Ishikawa (cell line): Measurements from ENCODE around the gene SLC41A3.

ENCODE experiments used
- EP300 ChIP-seq: IDR thresholded peaks from 2 replicates; pipeline ENCODE4 v1.6.1; 2012; ENCODE audit warnings: borderline replicate concordance
- FOXM1 ChIP-seq: IDR thresholded peaks from 2 replicates; pipeline ENCODE4 v1.6.1; 2012; ENCODE audit warnings: low read depth, borderline replicate concordance
- TF ChIP-seq, protein P1 (sequence below): IDR thresholded peaks from 2 replicates; pipeline ENCODE4 v1.6.1; 2012

DNA sequence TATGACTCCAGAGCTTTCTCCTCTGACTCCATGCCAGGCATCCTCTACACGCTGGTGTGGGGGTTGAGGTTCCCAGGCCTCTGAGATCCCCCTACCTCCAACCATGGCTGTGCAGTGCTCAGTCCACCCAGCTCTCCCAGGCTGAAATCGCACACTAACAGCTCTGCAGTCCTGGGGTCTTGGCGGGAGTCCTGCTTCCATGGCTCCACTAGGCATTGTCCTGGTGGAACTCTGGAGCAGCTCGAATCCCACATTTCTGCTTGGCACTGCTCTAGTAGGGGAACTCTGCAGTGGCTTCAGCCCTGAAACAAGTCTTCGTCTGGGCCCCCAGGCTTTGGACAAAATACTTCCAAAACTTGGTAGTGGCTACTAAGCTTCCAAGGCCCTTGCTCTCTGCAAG lies 64.2 kb downstream of the SLC41A3 start:
- TF ChIP-seq EP300 (no peak), FOXM1 (no peak)
- TF ChIP-seq, protein P1, sequence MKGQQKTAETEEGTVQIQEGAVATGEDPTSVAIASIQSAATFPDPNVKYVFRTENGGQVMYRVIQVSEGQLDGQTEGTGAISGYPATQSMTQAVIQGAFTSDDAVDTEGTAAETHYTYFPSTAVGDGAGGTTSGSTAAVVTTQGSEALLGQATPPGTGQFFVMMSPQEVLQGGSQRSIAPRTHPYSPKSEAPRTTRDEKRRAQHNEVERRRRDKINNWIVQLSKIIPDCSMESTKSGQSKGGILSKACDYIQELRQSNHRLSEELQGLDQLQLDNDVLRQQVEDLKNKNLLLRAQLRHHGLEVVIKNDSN = no peak
